GM12864 (cell line): ENCODE data around the gene NEDD9.

Experiments
- DNase-seq: peaks from one replicate; pipeline ENCODE4 v3.0.0-alpha.2; 2011; ENCODE audit warnings: low read depth
- H3K4me3 ChIP-seq: 2 replicates; pipeline ENCODE4 v1.5.1; 2011; ENCODE audit warnings: mild to moderate bottlenecking, low read depth, low read length, control low read depth
- CTCF ChIP-seq: IDR thresholded peaks from 2 replicates; pipeline ENCODE4 v1.5.1; 2011; ENCODE audit warnings: low read depth, mild to moderate bottlenecking, moderate library complexity, low read length, control low read depth, inconsistent platforms; ENCODE audit errors: missing control alignments

The NEDD9 gene

DNA sequence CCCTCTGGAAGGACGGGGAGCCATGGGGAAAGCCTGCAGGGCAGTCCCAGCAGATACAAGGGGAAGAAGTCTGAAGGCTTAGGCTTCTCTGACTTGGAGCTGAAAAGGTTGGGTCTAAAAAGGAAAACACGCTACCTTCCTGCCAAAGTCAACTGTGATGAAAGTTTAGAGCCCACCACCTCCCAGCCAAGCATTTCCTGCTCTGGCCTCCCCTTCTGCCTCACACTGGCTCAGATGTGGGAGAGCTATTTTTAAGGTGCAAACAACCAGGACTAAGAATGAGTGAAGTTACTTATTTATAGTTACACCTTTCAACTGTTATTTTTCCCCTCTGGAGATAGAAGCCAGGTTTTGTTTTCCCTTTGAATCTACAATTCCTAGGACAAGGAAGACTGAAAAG, 21.2 kb downstream of the NEDD9 start:
- no peak overlapping the region for H3K4me3 ChIP-seq
- no peak for DNase-seq
- no peak for TF ChIP-seq CTCF

DNA sequence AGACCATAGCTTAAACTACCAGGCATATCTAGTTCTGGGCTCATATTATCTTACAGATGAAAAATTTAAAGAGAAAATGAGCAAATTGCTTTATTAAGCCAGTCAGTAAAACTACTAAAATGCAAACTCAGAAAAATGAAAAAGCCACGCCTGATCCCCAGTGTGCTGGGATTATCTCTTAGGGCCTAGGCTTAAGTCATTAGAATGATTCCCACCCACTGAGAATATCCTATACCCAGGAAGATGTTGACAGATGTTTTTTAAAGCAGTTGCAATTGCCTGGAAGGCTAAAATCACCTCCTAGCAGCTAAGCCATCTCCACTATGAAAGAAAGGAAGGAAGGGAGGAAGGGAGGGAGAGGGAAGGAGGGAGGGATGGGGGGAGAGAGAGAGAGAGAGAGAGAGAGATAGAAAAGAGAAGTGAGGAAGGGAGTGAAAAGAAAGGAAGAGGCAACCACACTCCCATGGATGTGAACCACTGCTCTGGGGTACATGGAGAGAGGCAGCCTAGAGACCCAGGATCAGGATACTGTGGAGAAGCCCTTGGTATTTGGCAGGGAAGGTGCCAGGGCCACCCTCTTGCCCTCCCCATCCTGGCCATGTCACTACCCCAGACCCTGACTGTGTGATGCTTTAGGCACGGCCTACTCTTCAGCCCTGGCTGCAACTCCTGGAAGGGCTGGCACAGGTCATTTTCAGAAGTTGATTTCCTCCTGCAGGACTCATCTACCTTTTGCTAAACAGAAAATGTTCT, 21.9 kb downstream of the NEDD9 start:
- TF ChIP-seq CTCF = no peak
- no peak for DNase-seq
- H3K4me3 ChIP-seq = no peak overlapping the region

DNA sequence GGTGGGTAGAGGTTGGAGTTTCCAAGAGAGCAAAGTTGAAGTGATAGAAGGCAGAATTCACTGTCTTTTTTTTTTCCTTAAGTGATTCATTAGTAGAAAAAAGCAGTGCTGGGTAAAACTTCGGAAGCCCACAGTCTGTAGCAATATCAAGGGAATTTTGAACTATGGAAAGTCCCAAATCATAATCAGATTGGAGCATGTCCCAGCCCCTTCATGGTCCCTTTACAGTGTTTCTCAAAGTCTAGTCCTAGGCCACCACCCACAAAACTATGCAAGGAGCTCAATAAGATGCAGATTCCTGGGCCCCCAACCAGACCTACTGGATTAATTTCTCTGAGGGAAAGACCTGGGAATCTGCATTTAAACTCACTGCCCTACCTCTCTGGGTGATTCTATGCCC, 22.6 kb downstream of the NEDD9 start:
- DNase-seq = no peak
- H3K4me3 ChIP-seq = no peak overlapping the region
- TF ChIP-seq CTCF = no peak

GRCh38 chr6:11209369-11209768, 23.1 kb downstream of the NEDD9 start:
- no peak for DNase-seq
- no peak overlapping the region for H3K4me3 ChIP-seq
- no peak for TF ChIP-seq CTCF

DNA sequence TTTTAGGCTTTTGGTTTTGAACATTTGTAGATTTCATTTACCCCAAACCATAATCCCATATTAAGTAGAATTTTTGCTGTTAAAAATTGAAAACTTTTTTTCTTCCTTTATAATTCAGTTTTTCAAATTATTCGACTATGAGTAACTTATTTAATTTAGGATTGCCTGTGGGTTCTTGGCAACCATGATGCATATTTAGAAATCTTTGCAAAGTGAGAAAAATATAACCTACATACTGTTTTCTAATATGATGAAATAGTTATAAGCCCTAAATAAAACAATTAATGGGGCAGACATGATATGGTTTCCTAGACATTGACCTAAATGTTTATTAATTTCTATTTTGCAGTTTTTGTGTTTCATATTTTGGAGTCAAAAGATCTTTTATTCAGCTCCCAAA, 23.6 kb downstream of the NEDD9 start:
- H3K4me3 ChIP-seq = no peak overlapping the region
- no peak for DNase-seq
- no peak for TF ChIP-seq CTCF

DNA sequence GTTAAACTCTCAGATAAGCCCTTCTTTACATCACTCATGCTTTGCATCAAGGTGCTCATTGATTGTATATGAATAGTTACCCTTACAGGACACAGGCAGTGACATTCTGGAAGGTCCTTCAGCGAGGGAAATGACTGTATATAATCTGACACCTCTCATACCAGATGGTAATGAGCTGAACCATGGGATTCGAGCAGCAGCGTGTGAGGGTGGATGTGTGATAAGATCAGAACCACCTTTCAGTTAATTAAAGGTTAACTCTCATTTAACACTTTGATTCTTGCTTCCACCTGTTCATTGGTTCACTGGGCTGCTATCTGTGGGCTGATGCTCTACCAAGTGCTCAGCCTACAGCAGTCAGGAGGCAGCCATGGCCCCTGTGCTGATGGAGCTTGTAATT, 24.2 kb downstream of the NEDD9 start:
- no peak for TF ChIP-seq CTCF
- no peak for DNase-seq
- H3K4me3 ChIP-seq = no peak overlapping the region
